ENCODE data around the gene PRF1.
"Not testable (repeated sequence)": the region's sequence is repeated elsewhere in the genome, so short reads cannot be mapped to it uniquely, and the experiment has no call there.

DNA sequence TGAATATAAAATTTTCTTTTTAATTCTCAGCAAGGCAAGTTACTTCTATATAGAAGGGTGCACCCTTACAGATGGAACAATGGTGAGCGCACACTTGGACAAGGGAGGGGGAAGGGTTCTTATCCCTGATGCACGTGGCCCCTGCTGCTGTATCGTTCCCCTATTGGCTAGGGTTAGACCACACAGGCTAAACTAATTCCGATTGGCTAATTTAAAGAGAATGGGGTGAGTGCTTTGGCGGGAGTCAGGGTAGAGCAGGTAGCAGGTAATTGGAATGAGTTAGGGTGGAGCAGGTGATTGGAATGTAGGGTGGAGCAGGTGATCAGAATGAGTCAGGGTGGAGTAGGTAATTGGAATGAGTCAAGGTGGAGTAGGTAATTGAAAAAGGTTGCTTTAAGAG, 32.0 kb upstream of the PRF1 start:
- TF ChIP-seq, protein P1, sequence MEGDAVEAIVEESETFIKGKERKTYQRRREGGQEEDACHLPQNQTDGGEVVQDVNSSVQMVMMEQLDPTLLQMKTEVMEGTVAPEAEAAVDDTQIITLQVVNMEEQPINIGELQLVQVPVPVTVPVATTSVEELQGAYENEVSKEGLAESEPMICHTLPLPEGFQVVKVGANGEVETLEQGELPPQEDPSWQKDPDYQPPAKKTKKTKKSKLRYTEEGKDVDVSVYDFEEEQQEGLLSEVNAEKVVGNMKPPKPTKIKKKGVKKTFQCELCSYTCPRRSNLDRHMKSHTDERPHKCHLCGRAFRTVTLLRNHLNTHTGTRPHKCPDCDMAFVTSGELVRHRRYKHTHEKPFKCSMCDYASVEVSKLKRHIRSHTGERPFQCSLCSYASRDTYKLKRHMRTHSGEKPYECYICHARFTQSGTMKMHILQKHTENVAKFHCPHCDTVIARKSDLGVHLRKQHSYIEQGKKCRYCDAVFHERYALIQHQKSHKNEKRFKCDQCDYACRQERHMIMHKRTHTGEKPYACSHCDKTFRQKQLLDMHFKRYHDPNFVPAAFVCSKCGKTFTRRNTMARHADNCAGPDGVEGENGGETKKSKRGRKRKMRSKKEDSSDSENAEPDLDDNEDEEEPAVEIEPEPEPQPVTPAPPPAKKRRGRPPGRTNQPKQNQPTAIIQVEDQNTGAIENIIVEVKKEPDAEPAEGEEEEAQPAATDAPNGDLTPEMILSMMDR (IDR thresholded peaks at IDR 0.05): not testable (repeated sequence)
- not testable (repeated sequence) for TF ChIP-seq POLR2A (IDR thresholded peaks at IDR 0.05)
